Pancreas (tissue), 10 donors: Measurements from ENCODE around the gene HSD17B3. TPM values are rescaled to one million over a fixed set of nuclear protein-coding genes. Genes with fewer than 3 reads are reported as not detected.

Experiments used
- ATAC-seq, 4 donors: fragments of 200-7000 bp; cut with Tn5 transposase; one replicate each; pipeline versions ENCODE4 v1.8.0 to v1.9.1; 2020; ENCODE audit warnings: mild to moderate bottlenecking in 4 of 4, moderate library complexity in 4 of 4
- DNase-seq, 6 donors: peaks; one replicate each; pipeline ENCODE4 v3.0.0-alpha.2; 2020
- FAIRE-seq: peaks from 2 replicates; lab custom pipeline; 2012; peaks lifted over from hg19 to GRCh38; lab: Jason Lieb, UNC
- H3K27ac ChIP-seq, 4 donors: fragments of 200-600 bp; sonication (generic); 1 replicate in 3 of 4; 2 replicates in 1 of 4; pipeline versions ENCODE4 v1.5.0 to v1.8.0; 2020
- H3K27me3 ChIP-seq, 4 donors: fragments of 200-600 bp; one replicate each; pipeline ENCODE4 v1.8.0; 2021
- H3K36me3 ChIP-seq, 3 donors: fragments of 200-600 bp; sonication (generic) in 1 of 3; one replicate each; pipeline versions ENCODE4 v1.5.0 to v1.8.0; 2020 to 2021
- H3K4me1 ChIP-seq, 3 donors: fragments of 200-600 bp; one replicate each; pipeline ENCODE4 v1.8.0; 2021
- H3K4me3 ChIP-seq, 4 donors: fragments of 200-600 bp; sonication (generic) in 2 of 4; one replicate each; pipeline versions ENCODE4 v1.5.0 to v1.8.0; 2020 to 2021
- H3K9me3 ChIP-seq, 4 donors: fragments of 200-600 bp; one replicate each; pipeline ENCODE4 v1.8.0; 2021
- WGBS, 2 donors: extraction: QIAGEN DNeasy Blood & Tissue Kit; methylation state at CpG; one replicate each; pipeline ENCODE4 v1.1.7; 2013; 5-methylcytosine and 5-hydroxymethylcytosine counted together
- intact Hi-C, 3 donors: fragments of 100-400 bp; cut with DNase I; formaldehyde crosslinking; loops; one replicate each; pipeline versions ENCODE4 v1.11.1 to v1.14.2; 2022
- polyA plus RNA-seq, 2 donors: library from polyadenylated mRNA; stranded (reverse); fragments of 200-250 nt; gene quantifications; one replicate each; pipeline ENCODE4 v1.2.3, GENCODE V29; 2013
- total RNA-seq, 6 donors: library from RNA; stranded (reverse); fragmentation: NEBNext Ultra II Directional in 4 of 6; extraction: Animal tissue kit (Norgen Biotek cat#: 25700) in 4 of 6; gene quantifications; one replicate each; pipeline versions ENCODE4 v1.2.1 to v1.2.4, GENCODE V29; 2021 to 2023
- TF ChIP-seq, protein P1 (sequence below), 4 donors: fragments of 200-600 bp; sonication (generic) in 3 of 4; IDR thresholded peaks; one replicate each; pipeline versions ENCODE4 v1.5.0 to v1.8.0; 2021; ENCODE audit warnings: antibody characterized with exemption in 4 of 4
- donor health status: healthy with polysubstance abuse.
- donor health status: DM: no; HTN: no; CAD: no; lungs with moderate emphysema.
- donor health status: DM: no; HTN: no; CAD: no.
- donor health status: control.
- donor health status: control.
- donor health status: Bipolar disorder and iron deficiency.
- donor health status: DM: yes; HTN: yes; CAD: no.
- donor health status: DM: no; HTN: no; CAD: no.
- donor health status: DM: no; HTN: no; CAD: no.
- donor health status: DM: yes; HTN: yes; CAD: no.

HSD17B3 gene
- total and polyA plus RNA-seq, 8 donors = 0.92 to 35.7 (median 1.7) TPM; not detected in 1

DNA sequence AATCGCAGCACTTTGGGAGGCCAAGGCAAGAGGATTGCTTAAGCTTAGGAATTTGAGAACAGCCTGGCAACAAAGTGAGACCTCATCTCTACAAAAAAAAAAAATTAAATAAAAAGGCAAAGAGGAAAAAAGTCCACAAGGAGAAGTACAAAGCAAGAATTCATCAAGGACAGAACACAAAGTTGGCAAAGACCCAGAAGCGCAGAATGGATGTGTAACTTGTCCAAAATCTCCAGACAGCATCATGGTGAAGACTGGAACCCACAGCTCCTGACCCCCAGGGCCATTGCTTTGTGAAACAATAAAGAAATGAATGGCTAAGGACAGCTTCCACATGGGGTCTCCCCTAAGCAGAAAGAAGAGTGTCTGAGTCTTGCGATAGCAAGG, 7.8 kb downstream of the HSD17B3 start:
- FAIRE-seq (no peak), DNase-seq (no peak), ATAC-seq (no peak)
- Histone ChIP-seq H3K4me1 (no peaks in the 10 kb centered on the region), H3K36me3 (no peaks in the 10 kb centered on the region), H3K27ac (no peak overlapping the region), H3K4me3 (no peak overlapping the region), H3K9me3 (no peaks in the 10 kb centered on the region), H3K27me3 (no peaks in the 10 kb centered on the region)
- TF ChIP-seq, protein P1, sequence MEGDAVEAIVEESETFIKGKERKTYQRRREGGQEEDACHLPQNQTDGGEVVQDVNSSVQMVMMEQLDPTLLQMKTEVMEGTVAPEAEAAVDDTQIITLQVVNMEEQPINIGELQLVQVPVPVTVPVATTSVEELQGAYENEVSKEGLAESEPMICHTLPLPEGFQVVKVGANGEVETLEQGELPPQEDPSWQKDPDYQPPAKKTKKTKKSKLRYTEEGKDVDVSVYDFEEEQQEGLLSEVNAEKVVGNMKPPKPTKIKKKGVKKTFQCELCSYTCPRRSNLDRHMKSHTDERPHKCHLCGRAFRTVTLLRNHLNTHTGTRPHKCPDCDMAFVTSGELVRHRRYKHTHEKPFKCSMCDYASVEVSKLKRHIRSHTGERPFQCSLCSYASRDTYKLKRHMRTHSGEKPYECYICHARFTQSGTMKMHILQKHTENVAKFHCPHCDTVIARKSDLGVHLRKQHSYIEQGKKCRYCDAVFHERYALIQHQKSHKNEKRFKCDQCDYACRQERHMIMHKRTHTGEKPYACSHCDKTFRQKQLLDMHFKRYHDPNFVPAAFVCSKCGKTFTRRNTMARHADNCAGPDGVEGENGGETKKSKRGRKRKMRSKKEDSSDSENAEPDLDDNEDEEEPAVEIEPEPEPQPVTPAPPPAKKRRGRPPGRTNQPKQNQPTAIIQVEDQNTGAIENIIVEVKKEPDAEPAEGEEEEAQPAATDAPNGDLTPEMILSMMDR (IDR thresholded peaks at IDR 0.05) = no peak
- 91 to 94% methylated on average over 3 of the region's 3 CpGs for WGBS, 2 donors
- intact Hi-C loops = no loop called here

DNA sequence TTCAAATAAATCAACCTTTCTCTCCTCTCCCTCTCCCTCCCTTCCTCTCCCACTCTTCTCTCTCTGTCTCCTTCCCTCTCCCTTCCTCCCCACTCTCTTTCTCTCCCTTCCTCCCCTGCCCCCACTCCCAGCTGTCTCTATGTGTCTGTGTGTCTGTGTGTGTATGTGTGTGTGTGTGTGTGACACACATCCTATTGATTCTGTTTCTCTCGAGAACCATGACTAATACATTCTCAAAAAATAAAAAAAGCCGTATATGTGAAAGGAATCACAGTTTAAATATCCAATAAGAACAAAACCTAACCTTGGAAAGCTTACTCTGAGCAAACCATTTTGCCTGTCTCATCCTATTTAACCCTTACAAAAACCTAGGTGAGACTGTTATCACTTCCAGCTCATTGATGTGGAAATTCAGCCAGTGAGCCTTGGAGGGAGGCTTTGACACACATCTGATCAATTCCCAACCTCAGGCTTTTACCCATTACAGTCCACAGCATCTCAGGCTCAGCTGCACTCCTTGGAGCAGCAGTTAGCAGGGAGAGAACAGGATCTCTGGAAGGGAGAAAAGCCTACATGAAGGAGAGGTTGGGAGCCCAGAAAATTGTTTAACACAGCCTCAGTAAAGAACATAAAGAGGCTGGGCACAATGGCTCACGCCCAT, 8.3 kb downstream of the HSD17B3 start:
- Histone ChIP-seq H3K9me3 (no peaks in the 10 kb centered on the region), H3K4me3 (no peak overlapping the region), H3K27ac (no peak overlapping the region), H3K4me1 (no peaks in the 10 kb centered on the region), H3K36me3 (no peaks in the 10 kb centered on the region), H3K27me3 (no peaks in the 10 kb centered on the region)
- no peak for DNase-seq
- no peak for FAIRE-seq
- 54 to 57% methylated on average over 3 of the region's 3 CpGs for WGBS, 2 donors
- intact Hi-C loops = no loop called here
- no peak for ATAC-seq
- TF ChIP-seq, protein P1 (IDR thresholded peaks at IDR 0.05) = no peak

DNA sequence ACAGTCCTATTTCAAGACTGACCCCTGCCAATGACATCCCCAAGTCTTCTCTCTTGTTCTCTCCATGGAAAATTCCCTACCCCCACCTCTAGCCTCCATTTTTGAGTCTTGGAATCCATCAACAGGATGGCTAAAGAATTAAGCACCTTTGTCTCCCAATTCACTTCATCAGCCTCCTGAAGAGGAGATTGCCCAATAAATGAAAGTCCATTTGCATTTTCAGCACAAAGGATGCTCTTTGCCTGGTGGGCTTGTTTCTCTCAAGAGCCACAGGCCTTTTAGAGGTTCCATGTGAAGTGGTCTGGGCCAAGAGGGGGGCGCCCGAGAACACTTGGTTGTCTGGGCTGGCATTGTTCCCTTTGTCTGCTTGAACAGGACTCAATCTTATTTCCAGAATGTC, 12.6 kb downstream of the HSD17B3 start:
- TF ChIP-seq, protein P1 (IDR thresholded peaks at IDR 0.05) = no peak
- DNase-seq (no peak), ATAC-seq (no peak), FAIRE-seq (no peak)
- H3K4me1 ChIP-seq = no peaks in the 10 kb centered on the region
- H3K27ac ChIP-seq = no peak overlapping the region
- no peaks in the 10 kb centered on the region for H3K9me3 ChIP-seq
- 91 to 97% methylated on average over 2 of the region's 2 CpGs for WGBS, 2 donors
- H3K36me3 ChIP-seq = no peaks in the 10 kb centered on the region
- H3K4me3 ChIP-seq = no peak overlapping the region
- intact Hi-C loops = no loop called here
- no peaks in the 10 kb centered on the region for H3K27me3 ChIP-seq

DNA sequence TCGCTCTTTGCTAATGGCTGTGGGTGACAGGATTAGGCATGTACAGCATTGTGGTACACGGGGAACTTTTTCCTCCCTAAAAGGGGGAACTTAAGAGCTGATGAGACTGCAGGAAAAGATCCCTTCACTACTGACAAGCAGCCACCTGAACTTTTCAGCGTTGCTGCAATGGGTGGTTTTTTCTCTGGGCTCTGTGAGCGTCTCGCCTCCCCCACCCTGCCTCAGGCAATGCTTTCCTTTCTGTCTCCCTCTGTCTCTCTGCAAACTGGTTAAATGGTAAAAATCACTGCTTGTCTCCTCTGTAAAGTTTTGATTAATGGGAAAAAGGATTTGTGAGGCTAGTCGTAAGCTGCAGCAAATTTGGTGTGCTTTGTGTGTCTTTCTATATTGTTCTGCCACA, 20.3 kb downstream of the HSD17B3 start:
- H3K9me3 ChIP-seq = no peaks in the 10 kb centered on the region
- ATAC-seq (no peak), FAIRE-seq (no peak), DNase-seq (no peak)
- no peaks in the 10 kb centered on the region for H3K4me1 ChIP-seq
- H3K27me3 ChIP-seq = no peaks in the 10 kb centered on the region
- 91 to 94% methylated on average over 6 of the region's 6 CpGs for WGBS, 2 donors
- H3K36me3 ChIP-seq = no peaks in the 10 kb centered on the region
- intact Hi-C loops = no loop called here
- no peak overlapping the region for H3K4me3 ChIP-seq
- no peak overlapping the region for H3K27ac ChIP-seq
- TF ChIP-seq, protein P1 (IDR thresholded peaks at IDR 0.05) = no peak

DNA sequence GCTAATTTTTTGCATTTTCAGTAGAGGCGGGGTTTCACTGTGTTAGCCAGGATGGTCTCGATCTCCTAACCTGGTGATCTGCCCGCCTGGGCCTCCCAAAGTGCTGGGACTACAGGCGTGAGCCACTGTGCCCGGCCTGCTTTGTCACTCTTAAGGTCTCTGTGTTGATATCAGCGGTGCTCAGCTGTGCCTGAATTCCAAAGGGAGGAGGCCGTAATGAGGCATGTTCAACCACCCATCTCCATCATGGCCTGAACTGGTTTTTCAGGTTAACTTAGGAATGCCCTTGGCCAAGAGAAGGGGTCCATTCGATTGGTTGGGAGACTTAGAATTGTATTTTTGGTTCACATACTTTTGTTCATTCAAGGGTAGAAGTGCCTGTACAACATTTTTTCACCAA, 22.0 kb downstream of the HSD17B3 start:
- WGBS, 2 donors = 50 to 56% methylated on average over 8 of the region's 8 CpGs
- TF ChIP-seq, protein P1 (IDR thresholded peaks at IDR 0.05) = no peak
- FAIRE-seq (no peak), ATAC-seq (peak in 1 of 4 donors; percentile 77), DNase-seq (no peak)
- H3K4me1 ChIP-seq = no peaks in the 10 kb centered on the region
- intact Hi-C loops = no loop called here
- H3K36me3 ChIP-seq = no peaks in the 10 kb centered on the region
- no peak overlapping the region for H3K27ac ChIP-seq
- no peak overlapping the region for H3K4me3 ChIP-seq
- H3K9me3 ChIP-seq = no peaks in the 10 kb centered on the region
- H3K27me3 ChIP-seq = no peaks in the 10 kb centered on the region
